Panc1 (cell line): ENCODE measurements around the gene RBM44.

Experiments
- CTCF ChIP-seq: fragments of 450-650 bp; IDR thresholded peaks from 2 replicates; pipeline ENCODE4 v1.5.1; 2017; ENCODE audit warnings: mild to moderate bottlenecking
- POLR2AphosphoS5 ChIP-seq: IDR thresholded peaks from 2 replicates; pipeline ENCODE4 v1.6.1; 2012; ENCODE audit warnings: mild to moderate bottlenecking, low read depth, low read length, moderate library complexity
- SIN3A ChIP-seq: IDR thresholded peaks from 2 replicates; pipeline ENCODE4 v1.6.1; 2012; ENCODE audit warnings: low read depth, mild to moderate bottlenecking, low read length, moderate library complexity, borderline replicate concordance; ENCODE audit not compliant: insufficient read depth
- TCF7L2 ChIP-seq: IDR thresholded peaks from 2 replicates; pipeline ENCODE4 v1.6.1; 2011; ENCODE audit warnings: mild to moderate bottlenecking, low read depth, low read length, inconsistent platforms

GRCh38 chr2:237854295-237854694 is 55.7 kb downstream of the RBM44 start:
- TF ChIP-seq SIN3A, result no peak
- no peak for TF ChIP-seq CTCF
- TF ChIP-seq TCF7L2, result no peak
- no peak for TF ChIP-seq POLR2AphosphoS5
